Osteocyte (in vitro differentiated cells): ENCODE results near the gene GLIPR2. TPM values are rescaled to one million over a fixed set of nuclear protein-coding genes. Genes with fewer than 3 reads are reported as not detected.
A peak's percentile ranks its signal among the peaks of the same experiment; 100 is the strongest.

Source experiments
- DNase-seq: peaks from one replicate; pipeline ENCODE4 v3.0.0; 2021; ENCODE audit warnings: mixed read lengths; ENCODE audit not compliant: unreplicated experiment; ENCODE audit errors: extremely low spot score
- H3K27ac Mint-ChIP-seq: one replicate; pipeline ENCODE4 v1.8.0; 2021; ENCODE audit warnings: mild to moderate bottlenecking, mixed read lengths; ENCODE audit not compliant: unreplicated experiment
- H3K27me3 Mint-ChIP-seq: one replicate; pipeline ENCODE4 v1.8.0; 2021; ENCODE audit warnings: mixed read lengths; ENCODE audit not compliant: unreplicated experiment
- H3K36me3 Mint-ChIP-seq: one replicate; pipeline ENCODE4 v1.8.0; 2021; ENCODE audit warnings: mixed read lengths; ENCODE audit not compliant: unreplicated experiment
- H3K4me1 Mint-ChIP-seq: one replicate; pipeline ENCODE4 v1.8.0; 2021; ENCODE audit warnings: mixed read lengths; ENCODE audit not compliant: unreplicated experiment
- H3K4me3 Mint-ChIP-seq: one replicate; pipeline ENCODE4 v1.8.0; 2021; ENCODE audit warnings: mild to moderate bottlenecking, moderate library complexity, mixed read lengths; ENCODE audit not compliant: unreplicated experiment
- H3K9me3 Mint-ChIP-seq: one replicate; pipeline ENCODE4 v1.8.0; 2021; ENCODE audit warnings: mixed read lengths; ENCODE audit not compliant: unreplicated experiment
- CTCF ChIP-seq: fragments of 200-600 bp; sonication (generic); IDR thresholded peaks from 2 replicates; pipeline ENCODE4 v1.5.0; 2021; ENCODE audit warnings: antibody characterized with exemption, mild to moderate bottlenecking, moderate library complexity
- total RNA-seq: library from RNA; stranded (reverse); gene quantifications from 2 replicates; pipeline ENCODE4 v1.2.1, GENCODE V29; 2021

The GLIPR2 gene
- total RNA-seq, 1 donor from 2014 or later: 30.6 TPM

- no peak for DNase-seq
- peak overlapping the region; percentile 75 for H3K27ac Mint-ChIP-seq
- peaks cover 44% of the 10 kb centered on the region for H3K4me1 Mint-ChIP-seq
- H3K4me3 Mint-ChIP-seq: peak overlapping the region; percentile 19
- H3K9me3 Mint-ChIP-seq: peaks cover 12% of the 10 kb centered on the region
- TF ChIP-seq CTCF: no peak
- H3K36me3 Mint-ChIP-seq: peaks cover 16% of the 10 kb centered on the region
- H3K27me3 Mint-ChIP-seq: no peaks in the 10 kb centered on the region
Measured at GRCh38 chr9:36143245-36143641, 6.7 kb downstream of the GLIPR2 start.

- Mint-ChIP-seq H3K9me3 (peaks cover 12% of the 10 kb centered on the region), H3K4me1 (peaks cover 52% of the 10 kb centered on the region), H3K4me3 (no peak overlapping the region), H3K27ac (peak overlapping the region; percentile 28), H3K36me3 (peaks cover 16% of the 10 kb centered on the region), H3K27me3 (no peaks in the 10 kb centered on the region)
- no peak for DNase-seq
- TF ChIP-seq CTCF: no peak
Measured at GRCh38 chr9:36144309-36145232, 8.0 kb downstream of the GLIPR2 start.

- Mint-ChIP-seq H3K4me1 (peaks cover 56% of the 10 kb centered on the region), H3K9me3 (peaks cover 12% of the 10 kb centered on the region), H3K27me3 (no peaks in the 10 kb centered on the region), H3K4me3 (no peak overlapping the region), H3K36me3 (peaks cover 18% of the 10 kb centered on the region), H3K27ac (no peak overlapping the region)
- no peak for DNase-seq
- no peak for TF ChIP-seq CTCF
Measured at GRCh38 chr9:36145970-36146369, 9.4 kb downstream of the GLIPR2 start.

- no peak for TF ChIP-seq CTCF
- no peak for DNase-seq
- Mint-ChIP-seq H3K27ac (no peak overlapping the region), H3K9me3 (peaks cover 12% of the 10 kb centered on the region), H3K27me3 (no peaks in the 10 kb centered on the region), H3K4me1 (peaks cover 54% of the 10 kb centered on the region), H3K36me3 (peaks cover 18% of the 10 kb centered on the region), H3K4me3 (no peak overlapping the region)
Measured at GRCh38 chr9:36146651-36147050, 10.1 kb downstream of the GLIPR2 start.

- peaks cover 52% of the 10 kb centered on the region for H3K4me1 Mint-ChIP-seq
Measured at GRCh38 chr9:36147441-36148175, 11.1 kb downstream of the GLIPR2 start.

More at GRCh38 chr9:36147441-36148175, 11.1 kb downstream of the GLIPR2 start:
- no peak for TF ChIP-seq CTCF
- Mint-ChIP-seq H3K4me3 (no peak overlapping the region), H3K27ac (no peak overlapping the region), H3K36me3 (peaks cover 18% of the 10 kb centered on the region), H3K27me3 (no peaks in the 10 kb centered on the region), H3K9me3 (peaks cover 12% of the 10 kb centered on the region)
- no peak for DNase-seq
